IPS-NIHi11 (cell line): ENCODE measurements around the gene RDM1.
A peak's percentile ranks its signal among the peaks of the same experiment; 100 is the strongest.

Source experiments
- DNase-seq: peaks from one replicate; pipeline ENCODE4 v3.0.0; 2012; ENCODE audit warnings: mixed read lengths, low spot score

Gene RDM1

DNA sequence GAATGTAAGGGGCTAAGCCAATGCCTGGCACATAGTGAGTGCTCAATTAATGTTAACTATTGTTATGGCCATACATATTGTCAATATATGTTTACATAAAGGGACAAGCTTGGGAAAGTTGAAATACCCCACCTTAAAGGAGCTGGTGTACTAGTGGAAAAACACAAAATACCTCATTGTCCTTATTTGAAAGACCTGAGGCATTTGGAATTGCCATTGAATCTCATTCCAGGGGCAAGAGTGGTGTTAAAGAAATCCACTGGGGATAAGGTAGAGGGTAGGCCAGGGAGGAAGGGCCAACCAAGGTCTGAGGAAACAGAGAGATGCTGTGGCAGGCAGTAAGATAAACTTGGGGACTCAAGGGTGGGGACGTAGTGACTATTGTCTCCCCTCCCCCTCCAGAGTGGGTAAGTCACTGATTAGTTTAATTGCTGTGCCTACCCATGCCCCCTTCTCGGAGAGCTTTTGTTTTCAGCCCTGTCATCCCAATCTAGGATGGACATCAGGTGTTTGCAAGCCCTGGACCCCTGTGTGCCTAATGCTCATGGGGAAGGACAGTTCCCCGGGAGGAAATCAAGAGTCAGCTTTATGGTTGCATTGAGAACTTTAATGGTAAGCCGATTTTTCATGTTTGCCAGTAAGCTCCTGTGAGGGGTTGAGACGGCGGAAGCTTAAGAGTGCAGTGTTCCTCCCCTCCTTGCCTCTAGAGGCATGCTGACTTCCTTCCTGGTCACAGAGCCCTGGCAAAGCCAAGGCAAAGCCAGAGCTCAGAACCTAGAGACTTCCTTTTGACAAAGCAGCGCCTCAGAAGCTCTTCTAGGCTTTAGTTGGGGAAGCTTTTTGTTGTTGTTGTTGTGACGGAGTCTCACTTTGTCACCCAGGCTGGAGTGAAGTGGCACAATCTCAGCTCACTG, 59.4 kb downstream of the RDM1 start:
- peak; percentile 48 for DNase-seq

GRCh38 chr17:35868737-35869136, 61.8 kb downstream of the RDM1 start, which contains the start of gene HEATR9:
Gene HEATR9, minus strand, starts transcription at chr17:35868891. Its CDS starts 149 bp downstream, at chr17:35868742.
- no peak for DNase-seq
